ENCODE measurements around the gene IL22.

IL22 gene

GRCh38 chr12:68279227-68280054, 26.0 kb upstream of the IL22 start:
- Histone ChIP-seq H3K9me2 (replicated peaks; ENCODE audit: low read depth, low read length) (no peaks in the 10 kb centered on the region), H3K27me3 (ENCODE audit: insufficient read depth, low read length, poor library complexity, severe bottlenecking) (no peaks in the 10 kb centered on the region), H3K36me3 (ENCODE audit: insufficient read depth, low read length) (no peaks in the 10 kb centered on the region), H3K4me3 (ENCODE audit: low read length, poor library complexity, severe bottlenecking) (no peak overlapping the region), H2AFZ (ENCODE audit: low read length) (no peak overlapping the region), H3F3A (ENCODE audit: low read depth) (no peaks in the 10 kb centered on the region), H3K4me1 (ENCODE audit: insufficient read depth, low read length, poor library complexity, severe bottlenecking) (peaks cover 8% of the 10 kb centered on the region), H4K20me1 (ENCODE audit: insufficient read depth, low read length, poor library complexity, severe bottlenecking) (no peaks in the 10 kb centered on the region), H3K4me2 (ENCODE audit: low read depth, low read length, poor library complexity, severe bottlenecking) (no peak overlapping the region), H3K79me2 (ENCODE audit: insufficient read depth, low read length) (no peaks in the 10 kb centered on the region), H3K9me3 (ENCODE audit: insufficient read depth, low read depth, low read length) (no peaks in the 10 kb centered on the region), H3K9ac (ENCODE audit: low read depth, low read length, poor library complexity, severe bottlenecking) (no peak overlapping the region)
- no peak for TF ChIP-seq CTCF (conservative IDR thresholded peaks at IDR 0.05; ENCODE audit: low read length)
- no peak for TF ChIP-seq EZH2phosphoT487 (IDR thresholded peaks at IDR 0.05; ENCODE audit: borderline replicate concordance)

GRCh38 chr12:68276402-68276930, 23.1 kb upstream of the IL22 start:
- Histone ChIP-seq H3K4me1 (ENCODE audit: insufficient read depth, low read length, poor library complexity, severe bottlenecking) (peaks cover 8% of the 10 kb centered on the region), H4K20me1 (ENCODE audit: insufficient read depth, low read length, poor library complexity, severe bottlenecking) (no peaks in the 10 kb centered on the region), H3K27me3 (ENCODE audit: insufficient read depth, low read length, poor library complexity, severe bottlenecking) (no peaks in the 10 kb centered on the region), H3K9me2 (replicated peaks; ENCODE audit: low read depth, low read length) (no peaks in the 10 kb centered on the region), H3F3A (ENCODE audit: low read depth) (no peaks in the 10 kb centered on the region), H3K79me2 (ENCODE audit: insufficient read depth, low read length) (no peaks in the 10 kb centered on the region), H3K9me3 (ENCODE audit: insufficient read depth, low read depth, low read length) (no peaks in the 10 kb centered on the region), H3K36me3 (ENCODE audit: insufficient read depth, low read length) (no peaks in the 10 kb centered on the region), H3K4me2 (ENCODE audit: low read depth, low read length, poor library complexity, severe bottlenecking) (no peak overlapping the region), H3K4me3 (ENCODE audit: low read length, poor library complexity, severe bottlenecking) (no peak overlapping the region), H2AFZ (ENCODE audit: low read length) (no peak overlapping the region), H3K9ac (ENCODE audit: low read depth, low read length, poor library complexity, severe bottlenecking) (no peak overlapping the region)
- TF ChIP-seq EZH2phosphoT487 (IDR thresholded peaks at IDR 0.05; ENCODE audit: borderline replicate concordance) = no peak
- TF ChIP-seq CTCF (conservative IDR thresholded peaks at IDR 0.05; ENCODE audit: low read length) = no peak

GRCh38 chr12:68272732-68273131, 19.3 kb upstream of the IL22 start:
- TF ChIP-seq CTCF (conservative IDR thresholded peaks at IDR 0.05; ENCODE audit: low read length) (no peak), EZH2phosphoT487 (IDR thresholded peaks at IDR 0.05; ENCODE audit: borderline replicate concordance) (no peak)
- Histone ChIP-seq H3K9me3 (ENCODE audit: insufficient read depth, low read depth, low read length) (no peaks in the 10 kb centered on the region), H3K9me2 (replicated peaks; ENCODE audit: low read depth, low read length) (no peaks in the 10 kb centered on the region), H3K4me3 (ENCODE audit: low read length, poor library complexity, severe bottlenecking) (no peak overlapping the region), H3K4me2 (ENCODE audit: low read depth, low read length, poor library complexity, severe bottlenecking) (no peak overlapping the region), H3F3A (ENCODE audit: low read depth) (no peaks in the 10 kb centered on the region), H3K4me1 (ENCODE audit: insufficient read depth, low read length, poor library complexity, severe bottlenecking) (peaks cover 2% of the 10 kb centered on the region), H2AFZ (ENCODE audit: low read length) (no peak overlapping the region), H3K27me3 (ENCODE audit: insufficient read depth, low read length, poor library complexity, severe bottlenecking) (no peaks in the 10 kb centered on the region), H3K9ac (ENCODE audit: low read depth, low read length, poor library complexity, severe bottlenecking) (no peak overlapping the region), H3K36me3 (ENCODE audit: insufficient read depth, low read length) (no peaks in the 10 kb centered on the region), H3K79me2 (ENCODE audit: insufficient read depth, low read length) (no peaks in the 10 kb centered on the region), H4K20me1 (ENCODE audit: insufficient read depth, low read length, poor library complexity, severe bottlenecking) (no peaks in the 10 kb centered on the region)

All from Loucy (cell line).